Fibroblast of lung (primary cell): ENCODE results near the gene SLC22A14.

Source experiments
- CTCF ChIP-seq, 2 donors: IDR thresholded peaks in 1 of 2; conservative IDR thresholded peaks in 1 of 2; 1 replicate in 1 of 2; 2 replicates in 1 of 2; pipeline ENCODE4 v1.5.1; 2011 to 2012; ENCODE audit warnings: low read length in 2 of 2, control low read depth in 1 of 2, inconsistent platforms in 1 of 2, low read depth in 1 of 2, mild to moderate bottlenecking in 1 of 2
- EZH2 ChIP-seq: IDR thresholded peaks from 2 replicates; pipeline ENCODE4 v1.5.1; 2012; ENCODE audit warnings: low read length, control low read depth, mild to moderate bottlenecking; ENCODE audit errors: missing control alignments

- no peak for TF ChIP-seq CTCF (conservative IDR thresholded peaks at IDR 0.05 in 1 of 2, IDR thresholded peaks at IDR 0.05 in 1 of 2; ENCODE audit: low read depth in 1 of 2, low read length in 2 of 2)
- TF ChIP-seq EZH2, result no peak
Measured at GRCh38 chr3:38349684-38350359, 67.7 kb downstream of the SLC22A14 start.
